SKM-1 (cell line): ENCODE results near the gene IKZF3.
"Not testable (repeated sequence)": the region's sequence is repeated elsewhere in the genome, so short reads cannot be mapped to it uniquely, and the experiment has no call there.

Experiments used
- DNase-seq: peaks from one replicate; lab custom pipeline; 2025; ENCODE audit not compliant: unreplicated experiment; lab: John Stamatoyannopoulos, UW

The IKZF3 gene

DNA sequence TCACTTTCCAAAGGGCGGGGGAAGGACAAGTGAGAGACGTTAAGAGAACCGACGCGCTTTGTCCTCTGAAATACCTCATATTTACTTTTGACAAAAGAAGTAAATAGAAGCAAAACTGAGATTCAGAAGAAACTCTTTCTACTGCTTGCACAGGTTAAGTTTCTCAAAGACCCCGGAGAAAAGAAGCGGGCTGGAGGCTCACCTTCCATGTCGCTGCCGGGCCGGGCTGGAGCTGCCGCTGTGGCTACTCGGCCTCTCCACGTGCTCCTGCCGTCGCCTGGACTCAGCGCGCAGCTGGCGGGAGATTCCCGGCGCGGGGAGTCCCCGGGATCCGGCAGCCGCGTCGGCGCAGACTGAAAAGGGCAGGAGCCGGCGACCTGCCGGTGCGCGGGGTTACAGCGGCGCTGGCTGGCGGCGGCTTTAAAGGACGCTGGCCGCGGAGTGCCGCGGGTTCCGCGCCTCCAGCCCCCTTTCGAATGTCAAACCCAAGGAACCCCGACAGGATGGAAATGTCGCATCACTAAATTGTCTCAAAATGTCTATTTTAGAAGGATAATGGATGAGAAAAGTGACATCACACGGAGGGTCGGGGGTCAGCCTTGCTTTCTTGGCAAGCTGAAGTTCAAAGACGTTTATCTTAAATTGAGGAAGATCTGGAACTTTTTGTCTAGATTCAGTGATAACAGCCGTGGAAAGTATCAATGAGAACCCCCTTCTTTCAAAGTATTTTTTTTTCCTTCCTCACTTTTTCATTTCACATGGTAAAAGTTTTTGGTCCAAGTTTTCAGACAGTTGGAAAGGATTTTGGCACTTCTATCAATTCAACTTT, at the start of gene IKZF3:
Gene IKZF3 (minus strand): TSS at position 395 of the 829 bp plus-strand sequence. CDS start 186 bp downstream, at position 209.
- no peak for DNase-seq

DNA sequence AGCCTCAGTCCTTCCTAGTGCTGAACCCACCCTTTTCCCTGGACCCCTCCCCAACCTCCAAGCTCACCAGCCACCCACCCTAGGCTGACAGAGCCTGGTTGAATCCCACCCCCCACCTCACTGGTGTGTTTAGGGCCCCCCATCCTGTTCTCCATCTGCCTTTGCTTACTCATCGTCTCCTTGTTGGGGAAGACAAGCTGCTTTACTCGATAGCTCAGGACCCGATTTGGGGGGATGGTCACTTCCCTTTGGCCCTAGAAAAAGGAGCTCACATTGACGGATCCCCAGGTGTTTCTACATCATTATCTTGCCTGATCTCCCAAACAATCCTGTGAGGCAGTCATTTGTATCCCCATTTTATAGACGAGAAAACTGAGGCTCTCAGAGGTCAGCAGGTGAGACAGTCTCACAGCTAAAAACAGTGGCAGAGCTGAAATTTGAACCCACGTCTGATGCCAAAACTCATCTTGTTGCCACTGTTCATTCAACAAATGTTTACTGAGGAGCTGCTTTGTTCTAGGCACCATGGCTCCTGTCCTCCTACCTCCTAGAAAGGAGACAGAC, 44.8 kb upstream of the IKZF3 start:
- DNase-seq, result no peak

DNA sequence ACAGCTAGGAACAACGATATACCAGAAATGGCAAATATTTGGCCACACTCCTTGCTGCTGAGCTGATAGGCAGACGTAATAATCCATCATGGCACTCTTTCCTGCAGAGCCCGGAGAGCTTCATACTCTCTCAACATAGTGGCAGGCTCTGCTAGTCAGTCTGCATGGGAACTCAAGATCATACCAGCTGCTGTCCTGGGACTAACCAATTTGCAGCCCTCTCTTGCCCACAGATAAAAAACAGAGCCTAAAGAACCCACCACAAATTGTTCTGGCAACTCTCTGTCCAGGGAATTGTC, 40.8 kb upstream of the IKZF3 start:
- no peak for DNase-seq

DNA sequence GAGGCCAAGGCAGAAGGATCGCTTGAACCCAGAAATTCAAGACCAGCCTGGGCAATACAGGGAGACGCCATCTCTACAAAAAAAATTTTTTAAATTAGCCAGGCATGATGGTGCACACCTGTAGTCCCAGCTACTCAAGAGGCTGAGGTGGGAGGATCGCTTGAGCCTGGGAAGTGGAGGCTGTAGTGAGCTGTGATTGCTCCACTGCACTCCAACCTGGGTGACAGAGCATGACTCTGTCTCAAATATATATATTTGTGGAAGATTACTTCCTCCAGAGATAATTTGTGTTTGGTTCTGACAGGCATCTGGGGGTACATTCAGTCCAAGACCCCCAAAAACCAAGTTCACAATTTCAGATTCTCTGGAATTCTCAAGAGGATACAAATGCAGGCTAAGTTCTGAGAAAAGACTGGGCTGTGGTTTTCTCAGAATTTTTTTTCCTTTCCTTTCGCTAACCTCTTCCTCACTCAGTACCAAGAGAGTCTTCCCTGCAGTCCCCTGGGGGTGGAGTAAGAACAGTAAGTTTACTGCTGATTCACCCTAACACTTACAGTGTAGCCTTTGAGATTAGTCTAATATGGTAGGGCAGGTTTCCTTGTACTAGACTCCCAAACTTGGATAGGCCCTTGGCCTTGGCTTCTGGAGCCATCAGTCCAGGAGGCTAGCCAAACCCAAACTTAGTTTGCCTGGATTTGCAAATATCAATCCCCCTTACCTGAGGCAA, 39.2 kb upstream of the IKZF3 start:
- no peak for DNase-seq

DNA sequence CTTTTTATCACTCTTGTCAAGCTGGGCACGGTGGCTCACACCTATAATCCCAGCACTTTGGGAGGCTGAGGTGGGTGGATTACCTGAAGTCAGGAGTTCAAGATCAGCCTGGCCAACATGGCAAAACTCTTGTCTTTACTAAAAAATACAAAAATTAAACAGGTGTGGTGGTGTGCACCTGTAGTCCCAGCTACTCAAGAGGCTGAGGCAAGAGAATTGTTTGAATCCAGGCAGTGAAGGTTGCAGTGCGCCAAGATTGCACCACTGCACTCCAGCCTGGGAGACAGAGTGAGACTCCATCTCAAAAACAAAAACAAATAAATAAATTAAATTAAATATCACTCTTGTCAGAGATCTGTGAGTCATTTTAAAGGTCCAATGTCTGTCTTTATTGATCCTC, 37.9 kb upstream of the IKZF3 start:
- DNase-seq, result not testable (repeated sequence)

DNA sequence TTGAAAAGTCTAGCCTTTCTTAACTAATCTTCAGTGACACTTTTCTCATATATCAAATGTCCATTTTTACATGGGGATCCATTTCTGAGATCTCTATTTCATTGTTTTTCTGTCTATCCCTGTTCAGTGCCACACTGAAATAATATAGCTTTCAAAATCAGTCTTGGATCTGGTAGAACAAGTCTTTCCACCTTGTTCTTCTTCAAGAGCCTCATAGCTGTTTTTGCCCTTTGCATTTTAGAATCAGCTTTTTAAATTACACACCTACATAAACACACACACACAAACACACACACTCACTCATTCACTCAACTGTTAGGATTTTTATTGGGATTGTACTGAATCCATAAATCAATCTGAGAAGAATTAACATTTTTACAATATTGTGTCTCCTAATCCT, 35.1 kb upstream of the IKZF3 start:
- DNase-seq, result no peak

DNA sequence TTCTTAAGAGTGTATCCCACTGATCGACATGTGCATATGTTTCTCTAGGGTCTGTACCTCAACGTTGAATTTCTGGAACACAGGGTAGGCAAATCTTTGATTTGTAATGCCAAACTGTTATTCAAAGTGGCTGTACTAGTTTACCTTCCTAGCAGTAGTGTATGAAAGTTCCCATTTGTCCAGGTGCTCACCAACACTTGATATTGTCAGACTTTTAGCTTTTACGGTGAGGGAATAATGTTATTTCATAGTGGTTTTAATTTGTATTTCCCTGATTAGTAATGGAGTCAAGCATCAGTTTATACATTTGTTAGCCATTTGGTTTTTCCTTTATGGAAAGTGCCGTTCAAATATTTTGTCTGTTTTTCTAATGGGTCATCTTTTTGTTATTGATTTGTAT, 34.0 kb upstream of the IKZF3 start:
- no peak for DNase-seq

DNA sequence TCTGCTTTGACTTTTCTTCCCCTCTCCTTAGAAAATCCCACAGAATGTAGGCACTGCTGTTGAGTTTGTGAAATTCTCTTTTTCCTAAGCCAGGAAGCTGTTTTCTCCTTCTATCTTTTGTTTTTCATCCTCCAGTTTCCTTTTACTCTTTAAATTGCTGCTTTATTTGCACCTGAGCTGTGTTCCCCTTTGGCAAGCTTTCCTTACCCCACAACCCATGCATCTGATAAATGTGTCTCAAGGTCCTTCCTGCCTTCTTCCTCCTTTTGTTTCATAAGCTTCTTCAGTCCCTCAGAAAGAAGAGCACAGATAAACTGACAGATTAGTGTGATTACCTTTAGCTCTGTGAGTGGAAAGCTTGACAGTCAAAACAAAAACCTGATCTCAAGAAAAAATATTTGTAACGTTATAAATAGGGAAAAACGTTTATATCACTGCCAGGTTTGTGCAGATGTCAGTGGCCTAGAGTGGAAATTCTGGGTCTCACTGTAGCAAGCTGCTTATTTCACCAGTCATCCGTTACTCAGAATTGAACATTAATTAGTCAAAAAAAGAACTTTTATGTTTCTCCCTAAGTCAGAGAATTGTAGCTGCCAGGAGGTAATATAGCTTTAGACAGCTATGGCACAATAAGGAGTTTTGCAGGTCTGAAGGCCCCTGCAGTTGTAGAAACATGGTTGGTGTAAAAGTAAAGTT, 30.7 kb upstream of the IKZF3 start:
- peak; percentile 28 for DNase-seq

DNA sequence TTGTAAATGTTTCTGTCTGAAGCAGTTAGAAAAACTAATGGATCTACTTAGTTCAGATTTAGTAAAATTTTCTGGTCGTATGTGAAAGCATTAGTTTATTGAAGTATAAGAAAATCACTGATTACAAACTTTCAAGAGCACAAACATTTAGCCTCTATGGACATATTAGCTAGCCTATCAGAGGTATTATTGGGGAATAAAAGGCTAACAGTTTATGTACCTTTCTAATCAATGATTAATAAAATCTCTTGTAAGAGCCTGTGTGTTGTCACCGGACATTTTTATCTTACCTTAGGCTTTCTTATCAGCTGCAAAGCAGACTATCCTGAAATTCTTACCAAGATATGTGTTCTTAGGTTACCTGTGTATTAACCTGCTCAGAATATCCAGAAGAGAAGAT, 25.1 kb upstream of the IKZF3 start:
- no peak for DNase-seq

DNA sequence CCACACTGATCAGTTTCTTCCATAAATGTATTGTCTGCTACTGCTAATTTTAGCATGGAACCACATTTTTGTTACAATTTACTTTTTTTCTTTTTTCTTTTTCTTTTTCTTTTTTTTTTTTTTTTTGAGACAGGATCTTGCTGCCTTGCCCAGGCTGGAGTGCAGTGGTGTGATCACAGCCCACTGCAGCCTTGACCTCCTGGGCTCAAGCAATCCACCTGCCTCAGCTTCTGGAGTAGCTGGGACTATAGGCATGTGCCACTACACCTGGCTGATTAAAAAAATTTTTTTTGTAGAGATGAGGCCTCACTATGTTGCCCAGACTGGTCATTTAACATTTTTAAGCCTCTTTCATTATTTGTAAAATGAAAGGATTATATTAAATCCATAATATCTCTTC, 23.0 kb upstream of the IKZF3 start:
- DNase-seq, result no peak

DNA sequence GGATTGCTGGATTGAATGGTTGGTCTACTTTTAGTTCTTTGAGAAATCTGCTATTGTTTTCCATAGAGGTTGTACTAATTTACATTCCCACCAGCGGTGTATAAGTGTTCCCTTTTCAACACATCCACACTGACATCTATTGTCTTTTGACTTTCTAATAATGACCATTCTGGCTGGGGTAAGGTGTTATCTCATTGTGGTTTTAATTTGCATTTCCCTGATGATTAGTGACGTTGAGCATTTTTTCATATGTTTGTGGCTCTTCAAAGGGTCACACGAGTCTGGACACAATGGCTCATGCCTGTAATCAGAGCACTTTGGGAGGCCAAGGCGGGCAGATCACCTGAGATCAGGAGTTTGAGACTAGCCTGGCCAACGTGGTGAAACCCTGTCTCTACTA, 22.0 kb upstream of the IKZF3 start:
- not testable (repeated sequence) for DNase-seq

DNA sequence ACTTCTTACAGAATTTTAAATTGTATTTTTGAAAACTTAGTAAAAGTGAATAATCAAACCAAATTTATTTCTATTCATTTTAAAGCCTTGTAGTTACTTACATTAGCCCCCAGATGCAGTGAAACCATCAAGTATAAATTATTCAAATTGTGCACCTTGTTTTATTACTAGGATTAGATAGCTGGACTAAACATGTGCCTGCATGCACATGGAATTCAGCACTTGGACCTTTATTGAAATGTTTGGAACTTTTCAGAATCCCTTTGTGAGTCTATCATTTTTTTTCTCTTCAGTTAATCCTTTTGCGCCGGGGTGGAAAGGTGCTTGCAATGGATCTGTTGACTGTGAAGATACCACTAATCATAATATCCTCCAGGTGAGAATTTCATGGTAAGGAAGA, 8.6 kb upstream of the IKZF3 start:
- DNase-seq, result no peak

DNA sequence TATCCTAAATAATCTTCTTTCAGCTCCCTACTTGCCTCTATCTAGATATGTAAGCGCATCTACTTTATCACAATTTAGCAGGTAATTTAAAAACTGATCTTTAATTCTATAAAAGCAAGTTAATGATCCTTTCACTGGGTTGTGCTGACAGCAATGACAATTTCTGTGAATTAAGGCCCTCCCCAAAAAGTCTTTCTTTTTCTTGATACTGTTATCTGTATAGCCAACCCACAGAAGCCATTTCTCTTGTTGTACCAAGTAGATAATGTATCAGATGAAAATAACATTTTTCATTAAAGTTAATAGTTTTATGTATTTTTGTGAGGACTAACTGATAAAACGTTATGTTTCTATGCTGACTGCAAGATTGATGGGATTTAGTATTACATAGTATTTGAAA, 7.7 kb upstream of the IKZF3 start:
- no peak for DNase-seq

DNA sequence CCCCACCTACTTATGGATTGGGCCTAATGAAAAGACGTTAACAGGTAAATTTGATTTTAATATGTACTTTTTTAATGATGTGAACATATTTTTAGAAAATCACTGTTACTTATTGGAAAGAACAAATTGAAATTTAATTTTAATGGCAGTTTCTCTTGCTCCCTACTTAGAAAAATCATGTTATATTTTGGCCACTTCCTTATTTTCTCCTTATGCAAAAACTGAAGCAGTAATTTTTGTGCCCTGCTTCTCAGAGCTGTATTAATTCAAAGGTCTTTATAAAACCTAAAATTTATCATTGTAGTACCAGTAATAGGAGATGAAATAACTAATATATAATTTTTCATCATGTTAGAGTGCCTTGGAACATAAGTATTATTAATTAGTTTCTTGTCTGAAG, 6.7 kb upstream of the IKZF3 start:
- DNase-seq, result no peak

DNA sequence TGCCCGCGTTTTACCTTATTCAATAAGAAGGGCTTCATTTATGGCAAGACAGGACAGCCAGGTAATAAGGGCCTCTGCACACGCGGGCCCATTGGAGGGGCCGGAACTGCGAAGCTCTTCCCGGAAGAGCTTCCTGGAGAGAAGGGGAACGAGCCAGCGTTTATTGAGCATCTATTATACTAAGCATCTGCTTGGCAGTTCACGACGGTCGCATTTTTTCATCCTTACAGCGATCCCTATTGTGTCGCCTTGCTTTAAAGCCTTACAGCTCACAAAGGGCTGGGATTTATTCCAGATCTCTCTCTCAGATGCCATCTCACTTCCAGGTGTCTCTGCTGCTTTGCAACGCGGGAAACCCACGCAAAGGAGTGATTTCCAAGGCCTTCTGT, 4.4 kb upstream of the IKZF3 start:
- no peak for DNase-seq

DNA sequence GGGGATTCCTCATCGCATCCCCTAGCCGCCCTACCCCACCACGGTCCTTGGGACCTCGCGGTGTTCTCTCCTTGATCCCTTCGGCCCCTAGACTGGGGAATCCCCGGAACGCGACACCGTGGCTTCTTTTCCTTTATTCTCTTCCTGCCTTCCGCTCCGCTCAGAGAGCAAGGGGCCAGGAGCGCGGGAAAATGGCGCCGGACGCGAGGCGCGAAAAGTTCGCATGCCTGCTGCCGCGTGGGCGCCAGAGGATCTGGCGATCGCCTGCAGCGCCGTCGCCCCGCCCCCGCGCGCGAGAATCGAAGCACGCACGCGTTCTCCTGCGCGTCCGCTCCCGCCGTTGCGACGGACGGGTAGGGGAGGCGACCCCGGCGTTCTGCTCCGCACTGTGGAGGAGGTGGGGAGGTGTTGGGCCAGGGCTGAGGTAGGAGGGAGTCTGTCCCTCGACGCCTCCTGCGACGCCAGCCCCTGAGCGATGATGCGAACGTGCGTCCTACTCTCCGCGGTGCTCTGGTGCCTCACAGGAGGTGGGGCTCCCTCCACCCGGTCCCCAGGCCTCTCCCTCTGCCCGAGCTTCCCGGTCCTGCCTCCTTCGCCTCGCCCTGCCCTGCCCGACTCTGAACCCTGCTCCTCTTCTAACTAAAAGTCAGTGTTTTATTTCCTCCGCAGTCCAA, 3.9 kb upstream of the IKZF3 start, which contains the start of gene ZPBP2:
Gene ZPBP2 (plus strand): TSS at position 323 of the 674 bp plus-strand sequence. CDS start 153 bp downstream, at position 476.
- no peak for DNase-seq

DNA sequence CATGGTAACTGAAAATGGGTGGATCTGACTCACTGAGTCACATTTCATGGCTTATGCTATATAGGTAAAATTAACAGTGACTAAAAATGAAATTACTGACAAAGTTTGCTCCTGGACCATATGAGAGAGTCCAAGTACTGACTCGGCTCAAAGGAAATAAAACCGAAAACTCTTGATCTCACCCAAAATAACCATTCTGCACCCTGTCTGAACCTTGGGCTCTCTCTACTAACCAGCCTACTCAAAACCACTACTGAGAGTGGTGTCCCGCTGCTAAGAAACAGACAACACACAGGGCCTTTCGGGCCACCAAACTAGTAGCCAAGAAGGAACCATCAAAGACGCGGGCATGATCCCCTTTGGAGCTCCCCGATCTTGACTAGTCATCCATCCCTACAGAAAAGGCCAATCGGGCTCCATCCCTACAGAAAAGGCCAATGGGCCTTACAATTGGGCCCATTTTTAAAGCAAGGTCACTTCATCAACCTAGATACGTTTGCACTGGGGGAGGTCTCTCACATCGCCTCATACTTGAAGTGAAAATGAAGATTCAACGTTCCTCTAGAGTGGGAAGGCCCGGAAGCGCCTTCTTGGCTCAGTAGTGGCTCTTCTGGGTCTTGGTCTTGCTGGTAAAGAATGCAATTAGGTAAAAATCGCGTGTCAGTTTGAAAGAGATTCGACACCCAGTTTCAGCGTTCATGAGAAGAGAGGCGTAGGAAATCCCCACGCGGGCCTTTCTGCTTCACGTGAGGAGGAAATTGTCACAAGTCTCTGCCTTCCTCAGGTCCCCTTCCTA, 3.2 kb upstream of the IKZF3 start:
- no peak for DNase-seq

DNA sequence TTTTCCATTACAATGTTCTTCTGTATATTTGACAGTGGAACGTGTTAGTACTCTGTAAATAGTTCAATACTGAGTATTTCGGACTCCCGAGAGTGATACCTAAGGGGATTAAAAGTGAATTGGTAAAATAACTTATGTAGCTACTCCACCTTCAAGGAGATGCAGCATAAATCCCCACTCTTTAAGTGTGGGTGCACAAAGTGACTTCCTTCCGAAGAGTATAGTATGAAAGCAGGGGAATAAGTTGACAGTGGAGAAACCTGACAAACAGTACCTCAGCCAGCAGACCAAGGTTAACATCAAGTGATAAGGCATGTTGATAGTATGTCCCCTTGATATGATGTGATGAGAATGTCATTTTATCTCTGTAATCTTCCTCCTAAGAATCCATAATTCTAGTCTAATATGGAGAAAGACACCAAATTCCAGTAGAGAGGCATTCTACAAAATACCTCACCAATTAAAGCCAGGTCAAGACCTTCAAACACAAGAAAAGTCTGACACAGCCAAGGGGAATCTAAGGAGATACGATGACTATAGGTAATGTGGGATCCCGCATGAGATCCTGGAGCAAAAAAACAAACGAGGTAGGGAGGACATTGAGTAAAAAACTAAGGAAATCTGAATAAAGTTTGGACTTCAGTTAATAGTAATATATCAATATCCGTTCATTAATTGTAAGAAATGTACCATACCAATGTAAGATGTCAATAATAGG, 2.1 kb upstream of the IKZF3 start:
- DNase-seq, result no peak

DNA sequence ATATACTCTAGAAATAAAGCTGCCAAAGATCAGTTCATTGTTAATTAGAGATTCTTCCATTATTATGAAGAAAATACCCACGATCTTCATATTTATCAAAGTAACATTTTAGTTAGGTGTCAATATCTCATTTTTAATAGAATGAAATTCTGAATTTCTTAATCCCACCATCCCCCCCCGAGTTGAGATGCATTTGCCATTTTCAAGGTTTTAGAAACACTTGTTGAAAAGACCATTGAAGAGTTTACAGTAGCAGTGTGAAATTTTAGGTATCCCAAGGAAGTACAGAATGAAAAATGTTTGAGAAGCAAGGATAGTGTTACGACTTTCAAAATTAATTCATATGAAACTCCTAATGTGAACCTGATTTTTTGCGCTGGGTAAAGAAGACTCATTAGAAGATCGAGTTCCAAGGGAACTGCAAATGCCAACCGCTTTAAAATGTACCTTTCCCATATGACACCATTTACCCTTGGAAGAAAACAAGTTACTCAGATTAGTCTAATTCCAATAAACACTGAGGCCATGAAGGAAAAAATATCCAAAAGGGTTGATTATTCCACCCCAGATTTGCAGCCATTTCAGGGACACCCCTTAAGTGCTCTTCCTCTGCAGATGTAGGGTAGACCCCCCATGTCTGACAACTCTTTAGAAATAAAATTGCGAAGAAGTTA, 731 bp downstream of the IKZF3 start:
- DNase-seq, result no peak
